HG03432 (cell line): Measurements from ENCODE around the gene PELI3.

ENCODE experiments used
- ATAC-seq: cut with Tn5 transposase; IDR thresholded peaks from one replicate; pipeline ENCODE4 v1.9.1; 2021; ENCODE audit warnings: mild to moderate bottlenecking, moderate library complexity; ENCODE audit not compliant: unreplicated experiment

PELI3 gene

DNA sequence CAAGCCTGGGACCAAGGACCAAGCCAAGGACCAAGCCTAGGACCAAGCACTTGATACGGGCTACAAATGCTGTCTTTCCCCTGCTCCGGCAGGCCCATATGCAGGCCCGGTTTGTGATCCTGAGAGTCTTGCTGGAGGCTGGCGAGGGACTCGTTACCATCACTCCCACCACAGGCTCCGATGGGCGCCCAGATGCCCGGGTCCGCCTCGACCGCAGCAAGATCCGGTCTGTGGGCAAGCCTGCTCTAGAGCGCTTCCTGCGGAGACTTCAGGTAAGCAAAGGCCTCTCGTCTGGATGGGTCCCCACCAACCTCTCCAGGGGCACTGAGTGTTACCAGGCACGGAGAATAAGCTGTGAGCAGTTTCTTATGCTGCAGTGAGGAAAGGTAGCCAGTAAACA lies 30.5 kb downstream of the PELI3 start:
- no peak for ATAC-seq

DNA sequence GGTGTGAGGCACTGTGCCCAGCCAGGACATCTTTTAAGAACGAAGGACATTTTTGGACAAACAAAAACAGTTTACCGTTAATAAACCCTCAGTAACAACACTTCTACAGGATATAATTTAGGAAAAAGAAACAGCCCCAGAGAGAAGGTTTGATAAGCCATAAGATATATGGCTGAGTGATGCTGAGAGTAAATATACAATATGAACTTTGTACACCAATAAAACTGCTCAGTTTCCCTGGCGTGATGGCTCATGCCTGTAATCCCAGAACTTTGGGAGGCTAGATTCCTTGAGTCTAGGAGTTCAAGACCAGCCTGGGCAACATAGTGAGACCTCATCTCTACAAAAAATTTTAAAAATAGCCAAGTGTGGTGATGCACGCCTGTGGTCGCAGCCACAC lies 31.8 kb downstream of the PELI3 start:
- no peak for ATAC-seq

DNA sequence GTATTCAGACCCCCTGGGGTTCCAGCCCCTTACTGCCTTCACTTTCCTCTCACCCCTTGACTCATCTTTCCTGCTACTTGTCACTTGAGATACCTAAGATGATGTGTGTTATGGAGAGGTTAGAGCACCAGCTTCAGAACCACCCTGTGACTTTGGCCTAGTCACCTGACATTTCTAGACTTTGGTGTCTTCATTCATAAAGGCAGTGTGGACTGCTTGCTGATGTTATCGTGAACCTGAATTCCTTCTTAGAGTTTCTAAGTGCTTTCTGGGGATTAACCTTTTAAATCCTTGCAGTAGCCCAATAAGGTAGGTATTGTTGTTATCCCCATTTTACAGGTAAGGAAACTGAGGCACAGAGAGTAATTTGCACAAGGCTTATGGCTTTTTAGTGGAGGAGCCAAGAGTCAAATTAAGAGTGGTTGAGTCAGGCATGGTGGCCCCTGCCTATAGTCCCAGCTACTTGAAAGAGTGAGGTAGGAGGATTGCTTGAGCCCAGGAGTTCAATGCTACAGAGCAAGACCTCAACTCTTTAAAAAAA lies 38.6 kb downstream of the PELI3 start:
- no peak for ATAC-seq

DNA sequence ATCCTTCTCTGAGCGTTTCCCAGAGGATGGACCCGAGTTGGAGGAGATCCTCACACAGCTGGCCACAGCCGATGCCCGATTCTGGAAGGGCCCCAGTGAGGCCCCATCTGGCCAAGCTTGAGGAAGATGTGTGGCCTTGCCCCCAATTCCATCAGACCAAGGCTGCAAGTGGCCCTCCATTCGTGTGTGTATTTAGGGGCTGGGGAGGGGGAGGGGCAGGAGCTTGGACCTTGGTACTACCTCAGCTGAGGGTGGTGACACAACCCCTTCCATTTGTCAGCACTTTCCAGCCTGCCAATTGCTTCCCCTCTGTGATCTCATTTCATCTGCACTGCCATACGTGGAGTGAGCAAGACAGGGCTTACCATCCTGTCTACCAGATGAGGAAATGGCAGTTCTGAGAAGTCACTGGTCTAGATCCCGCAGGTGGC lies 42.4 kb downstream of the PELI3 start:
- ATAC-seq = no peak

DNA sequence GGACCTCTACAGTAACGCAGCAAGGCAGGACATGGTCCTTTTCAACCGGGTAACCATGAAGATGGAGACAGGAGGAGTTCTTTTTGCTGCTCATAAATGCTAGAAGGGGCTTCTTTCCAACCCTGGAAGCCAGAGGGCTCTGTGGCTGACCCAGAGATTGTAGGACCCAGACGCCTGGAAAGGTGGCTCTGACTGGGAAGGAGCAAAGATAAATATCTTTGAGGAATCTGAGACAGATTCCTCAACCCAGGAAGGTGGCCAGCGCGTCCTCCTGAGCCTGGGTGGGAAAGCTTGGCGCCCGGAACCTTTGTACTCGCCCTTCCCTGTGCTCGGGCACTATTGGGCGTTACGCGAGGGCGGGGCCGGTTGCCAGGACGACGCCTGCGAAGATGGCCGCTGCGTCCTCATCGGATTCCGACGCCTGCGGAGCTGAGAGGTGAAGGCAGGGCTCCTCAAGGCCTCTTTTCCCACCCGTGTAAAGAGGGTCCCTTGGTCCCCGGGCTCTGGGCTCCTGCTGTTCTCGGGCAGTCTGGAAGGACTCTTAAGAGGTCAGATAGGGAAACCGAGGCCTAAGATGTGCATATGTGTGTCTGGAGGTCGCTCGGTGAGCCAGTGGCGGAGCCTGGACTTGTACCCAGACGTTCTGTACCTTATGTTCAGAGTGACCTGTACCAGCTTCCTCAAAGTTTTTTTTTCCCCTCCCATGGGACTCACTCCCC lies 43.7 kb downstream of the PELI3 start, which contains the start of gene BBS1:
TSS of gene BBS1 (plus strand) at position 365 of the 719 bp plus-strand sequence. CDS start at position 390, 25 bp downstream.
- ATAC-seq = peak; percentile 85

DNA sequence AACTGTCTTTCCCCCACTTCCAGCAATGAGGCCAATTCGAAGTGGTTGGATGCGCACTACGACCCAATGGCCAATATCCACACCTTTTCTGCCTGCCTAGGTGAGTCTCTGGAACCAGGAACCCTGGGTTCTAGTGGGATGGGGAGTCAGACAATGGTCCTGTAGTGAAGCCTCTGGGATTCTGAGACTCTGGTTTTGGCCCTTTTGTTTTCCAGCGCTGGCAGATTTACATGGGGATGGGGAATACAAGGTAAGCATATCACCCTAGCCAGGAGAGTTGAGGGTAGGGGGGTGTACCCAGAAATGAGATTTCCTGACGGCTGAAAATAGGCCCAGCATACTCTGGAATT lies 44.3 kb downstream of the PELI3 start:
- no peak for ATAC-seq

DNA sequence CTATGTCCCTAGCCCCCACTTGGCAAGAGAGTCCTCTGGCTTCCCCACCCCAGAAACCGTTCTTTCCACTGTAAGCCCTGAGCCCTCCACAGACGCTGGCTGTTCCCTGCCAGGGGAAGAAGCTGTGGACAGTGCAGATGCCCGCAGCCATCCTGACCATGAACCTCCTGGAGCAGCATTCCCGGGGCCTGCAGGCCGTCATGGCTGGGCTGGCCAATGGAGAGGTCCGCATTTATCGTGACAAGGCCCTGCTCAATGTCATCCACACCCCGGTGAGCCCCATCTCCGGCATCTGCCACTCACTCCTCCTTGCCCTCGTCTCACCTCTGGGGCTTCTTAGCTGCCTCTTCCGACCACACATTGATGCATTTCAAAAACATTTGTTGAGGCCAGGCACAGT lies 56.9 kb downstream of the PELI3 start:
- ATAC-seq = no peak

DNA sequence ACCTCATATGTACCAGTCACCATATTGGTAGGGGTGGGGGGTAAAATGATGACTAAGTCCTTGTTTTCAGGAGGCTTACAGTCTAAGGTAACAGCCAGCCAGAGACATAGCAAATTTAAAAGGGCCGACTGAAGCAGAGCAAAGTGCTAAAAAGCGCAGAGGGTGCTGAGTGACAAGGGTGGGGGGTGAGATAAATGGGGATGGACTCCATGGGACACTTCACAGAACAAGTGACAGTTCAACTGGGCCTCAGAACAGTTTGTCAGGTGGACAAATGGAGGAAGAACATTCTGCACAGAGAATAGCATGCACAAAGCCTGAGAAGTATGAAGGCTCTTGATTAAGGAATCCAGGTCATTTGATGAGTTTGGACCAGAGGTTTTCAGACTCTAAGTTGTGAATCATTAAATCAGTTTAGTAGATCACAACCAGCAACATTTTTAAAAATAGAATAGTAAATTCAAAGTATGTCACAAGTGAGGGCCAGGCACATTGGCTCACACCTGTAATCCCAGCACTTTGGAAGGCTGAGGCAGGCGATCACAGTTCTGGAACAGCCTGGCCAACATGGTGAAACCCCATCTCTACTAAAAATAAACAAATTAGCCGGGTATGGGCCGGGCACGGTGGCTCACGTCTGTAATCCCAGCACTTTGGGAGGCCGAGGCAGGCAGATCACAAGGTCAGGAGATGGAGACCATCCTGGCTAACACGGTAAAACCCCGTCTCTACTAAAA lies 57.8 kb downstream of the PELI3 start:
- no peak for ATAC-seq
